Measurements from ENCODE around the gene PPM1J. TPM values are rescaled to one million over a fixed set of nuclear protein-coding genes. Genes with fewer than 3 reads are reported as not detected.

PPM1J gene
- total RNA-seq, 2 donors from 2014 or later: 0.66 to 2.3 TPM

- Histone ChIP-seq H3K4me3 (no peak overlapping the region), H3K4me1 (no peaks in the 10 kb centered on the region), H3K36me3 (replicated peaks in 1 of 2; ENCODE audit: insufficient read depth in 1 of 2, low read depth in 2 of 2) (no peaks in the 10 kb centered on the region), H3K27me3 (no peaks in the 10 kb centered on the region), H3K27ac (no peak overlapping the region), H3K9me3 (no peaks in the 10 kb centered on the region)
- no peak for TF ChIP-seq POLR2A (IDR thresholded peaks at IDR 0.05)
- no peak for TF ChIP-seq CTCF (IDR thresholded peaks at IDR 0.05)
- DNase-seq (no peak), ATAC-seq (no peak)
- intact Hi-C loops (cut with DNase I): no loop called here
- WGBS, 2 donors: 0 to 4% methylated on average over 1 of the region's 1 CpG
These were observed 39.0 kb upstream of the PPM1J start for GRCh38 chr1:112754116-112754628.

- Histone ChIP-seq H3K4me1 (peaks cover 9% of the 10 kb centered on the region), H3K4me3 (no peak overlapping the region), H3K27ac (no peak overlapping the region), H3K36me3 (replicated peaks in 1 of 2; ENCODE audit: insufficient read depth in 1 of 2, low read depth in 2 of 2) (no peaks in the 10 kb centered on the region), H3K27me3 (peaks cover 0 to 7% of the 10 kb centered on the region in 2 donors), H3K9me3 (no peaks in the 10 kb centered on the region)
- no peak for TF ChIP-seq CTCF (IDR thresholded peaks at IDR 0.05)
- no peak for TF ChIP-seq POLR2A (IDR thresholded peaks at IDR 0.05)
- ATAC-seq (no peak), DNase-seq (no peak)
- 86 to 89% methylated on average over 12 of the region's 12 CpGs for WGBS, 2 donors
- intact Hi-C loops (cut with DNase I): no loop called here
These were observed 33.3 kb upstream of the PPM1J start for GRCh38 chr1:112748396-112748795.

GRCh38 chr1:112744009-112744578, 29.0 kb upstream of the PPM1J start:
- TF ChIP-seq POLR2A (IDR thresholded peaks at IDR 0.05) (no peak), CTCF (IDR thresholded peaks at IDR 0.05) (peak in 4 of 7 experiments; percentile 12 to 23 (median 18))
- ATAC-seq: no peak
- Histone ChIP-seq H3K27ac (no peak overlapping the region), H3K9me3 (no peaks in the 10 kb centered on the region), H3K4me1 (peaks cover 9% of the 10 kb centered on the region), H3K4me3 (no peak overlapping the region), H3K36me3 (replicated peaks in 1 of 2; ENCODE audit: insufficient read depth in 1 of 2, low read depth in 2 of 2) (no peaks in the 10 kb centered on the region), H3K27me3 (peaks cover 0 to 14% of the 10 kb centered on the region in 2 donors)
- intact Hi-C loops (cut with DNase I): no loop called here
- DNase-seq: peak in 3 of 4 donors; percentile 17 to 30 (median 23)
- WGBS, 2 donors: 5% methylated on average over 54 of the region's 58 CpGs; no CpG with 5 or more reads in 1 of the 2 donors

- no peaks in the 10 kb centered on the region for H3K9me3 ChIP-seq
- intact Hi-C loops (cut with DNase I): no loop called here
- H3K4me1 ChIP-seq: peaks cover 9% of the 10 kb centered on the region
- no peak overlapping the region for H3K4me3 ChIP-seq
- no peaks in the 10 kb centered on the region for H3K36me3 ChIP-seq (replicated peaks in 1 of 2; ENCODE audit: insufficient read depth in 1 of 2, low read depth in 2 of 2)
- no peak for TF ChIP-seq CTCF (IDR thresholded peaks at IDR 0.05)
- TF ChIP-seq POLR2A (IDR thresholded peaks at IDR 0.05): no peak
- H3K27ac ChIP-seq: no peak overlapping the region
- DNase-seq (no peak), ATAC-seq (no peak)
- H3K27me3 ChIP-seq: peaks cover 0 to 14% of the 10 kb centered on the region in 2 donors
- WGBS, 2 donors: 16 to 32% methylated on average over 12 to 51 of the region's 54 CpGs
These were observed 28.3 kb upstream of the PPM1J start for GRCh38 chr1:112743174-112744008.

All from body of pancreas (tissue), 4 donors.